H9 (cell line): ENCODE data around the gene SV2A. TPM values are rescaled to one million over a fixed set of nuclear protein-coding genes. Genes with fewer than 3 reads are reported as not detected.
A peak's percentile ranks its signal among the peaks of the same experiment; 100 is the strongest.

Experiments used
- DNase-seq: peaks from one replicate; pipeline ENCODE4 v3.0.0-alpha.2; 2017
- H2AFZ ChIP-seq: one replicate; pipeline ENCODE4 v1.6.1; 2013; ENCODE audit warnings: mild to moderate bottlenecking, low read length, control low read depth, moderate library complexity
- H2AK5ac ChIP-seq: 2 replicates; pipeline ENCODE4 v1.6.1; 2013; ENCODE audit warnings: low read length, control low read depth, mixed read lengths; ENCODE audit not compliant: insufficient read length
- H2BK120ac ChIP-seq: one replicate; pipeline ENCODE4 v1.6.1; 2013; ENCODE audit warnings: low read depth, mild to moderate bottlenecking, low read length, control low read depth, inconsistent platforms; ENCODE audit not compliant: poor library complexity, severe bottlenecking
- H2BK12ac ChIP-seq: 2 replicates; pipeline ENCODE4 v1.6.1; 2013; ENCODE audit warnings: low read length, control low read depth, mixed read lengths, low read depth; ENCODE audit not compliant: insufficient read length
- H2BK15ac ChIP-seq: 2 replicates; pipeline ENCODE4 v1.6.1; 2013; ENCODE audit warnings: low read depth, low read length, control low read depth
- H2BK20ac ChIP-seq: one replicate; pipeline ENCODE4 v1.6.1; 2013; ENCODE audit warnings: low read depth, mild to moderate bottlenecking, low read length, control low read depth, inconsistent platforms; ENCODE audit not compliant: poor library complexity, severe bottlenecking
- H2BK5ac ChIP-seq: 2 replicates; pipeline ENCODE4 v1.6.1; 2013; ENCODE audit warnings: low read length, control low read depth, mixed read lengths; ENCODE audit not compliant: insufficient read length
- H3K14ac ChIP-seq: 2 replicates; pipeline ENCODE4 v1.6.1; 2013; ENCODE audit warnings: low read length, control low read depth; ENCODE audit not compliant: insufficient read depth
- H3K18ac ChIP-seq: 2 replicates; pipeline ENCODE4 v1.6.1; 2013; ENCODE audit warnings: low read depth, mild to moderate bottlenecking, mixed read lengths, low read length, control low read depth; ENCODE audit not compliant: insufficient read length
- H3K23ac ChIP-seq: 2 replicates; pipeline ENCODE4 v1.6.1; 2013; ENCODE audit warnings: low read length, control low read depth, mixed read lengths, low read depth; ENCODE audit not compliant: insufficient read length
- H3K23me2 ChIP-seq: 2 replicates; pipeline ENCODE4 v1.6.1; 2013; ENCODE audit warnings: low read depth, mild to moderate bottlenecking, mixed read lengths, low read length, control low read depth; ENCODE audit not compliant: insufficient read length, poor library complexity, severe bottlenecking
- H3K27ac ChIP-seq: 2 replicates; pipeline ENCODE4 v1.5.1; 2013; ENCODE audit warnings: low read length, control low read depth, mixed read lengths, low read depth; ENCODE audit not compliant: insufficient read length
- H3K27me3 ChIP-seq: 2 replicates; pipeline ENCODE4 v1.6.1; 2013; ENCODE audit warnings: low read length, control low read depth, inconsistent platforms; ENCODE audit not compliant: insufficient read depth
- H3K4ac ChIP-seq: 2 replicates; pipeline ENCODE4 v1.6.1; 2013; ENCODE audit warnings: low read depth, mild to moderate bottlenecking, control low read depth, inconsistent platforms, low read length, moderate library complexity
- H3K4me1 ChIP-seq: 2 replicates; pipeline ENCODE4 v1.6.1; 2013; ENCODE audit warnings: low read length, control low read depth, inconsistent platforms; ENCODE audit not compliant: insufficient read depth
- H3K4me2 ChIP-seq: 2 replicates; pipeline ENCODE4 v1.6.1; 2013; ENCODE audit warnings: low read length, control low read depth, mixed read lengths; ENCODE audit not compliant: insufficient read length, insufficient read depth
- H3K56ac ChIP-seq: 2 replicates; pipeline ENCODE4 v1.6.1; 2013; ENCODE audit warnings: low read depth, mild to moderate bottlenecking, mixed read lengths, low read length, control low read depth; ENCODE audit not compliant: insufficient read length
- H3K79me1 ChIP-seq: 2 replicates; pipeline ENCODE4 v1.6.1; 2013; ENCODE audit warnings: low read depth, mild to moderate bottlenecking, moderate library complexity, low read length, control low read depth, inconsistent platforms; ENCODE audit not compliant: insufficient read depth, poor library complexity, severe bottlenecking
- H3K79me2 ChIP-seq: 2 replicates; pipeline ENCODE4 v1.6.1; 2013; ENCODE audit warnings: low read length, control low read depth, inconsistent platforms; ENCODE audit not compliant: insufficient read depth
- H3K9ac ChIP-seq: 2 replicates; pipeline ENCODE4 v1.6.1; 2013; ENCODE audit warnings: low read length, control low read depth, mixed read lengths; ENCODE audit not compliant: insufficient read length; ENCODE audit errors: extremely low read depth
- H3K9me3 ChIP-seq: one replicate; pipeline ENCODE4 v1.6.1; 2013; ENCODE audit warnings: low read depth, low read length, inconsistent platforms; ENCODE audit not compliant: control insufficient read depth
- H3T11ph ChIP-seq: one replicate; pipeline ENCODE4 v1.6.1; 2013; ENCODE audit warnings: mild to moderate bottlenecking, low read length, control low read depth, inconsistent platforms
- H4K20me1 ChIP-seq: one replicate; pipeline ENCODE4 v1.6.1; 2013; ENCODE audit not compliant: control insufficient read depth, insufficient read length, insufficient read depth
- H4K5ac ChIP-seq: 2 replicates; pipeline ENCODE4 v1.6.1; 2013; ENCODE audit warnings: low read depth, mild to moderate bottlenecking, mixed read lengths, low read length, control low read depth; ENCODE audit not compliant: insufficient read length
- H4K8ac ChIP-seq: replicated peaks from 2 replicates; pipeline ENCODE4 v1.6.1; 2013; ENCODE audit warnings: low read length, control low read depth, mixed read lengths, low read depth; ENCODE audit not compliant: insufficient read length
- H4K91ac ChIP-seq: 2 replicates; pipeline ENCODE4 v1.6.1; 2013; ENCODE audit warnings: low read depth, mild to moderate bottlenecking, moderate library complexity, mixed read lengths, low read length, control low read depth; ENCODE audit not compliant: insufficient read length
- H3K27ac Mint-ChIP-seq, 3 experiments: 2 replicates in 2 of 3; 3 replicates in 1 of 3; pipeline ENCODE4 v1.8.0; 2020 to 2021; ENCODE audit warnings: mixed read lengths in 3 of 3, mild to moderate bottlenecking in 1 of 3, moderate library complexity in 1 of 3
- H3K27me3 Mint-ChIP-seq: 2 replicates; pipeline ENCODE4 v1.8.0; 2021; ENCODE audit warnings: low read depth, mild to moderate bottlenecking, moderate library complexity, mixed read lengths
- H3K36me3 Mint-ChIP-seq, 3 experiments: 2 replicates in 2 of 3; 3 replicates in 1 of 3; pipeline ENCODE4 v1.8.0; 2020 to 2021; ENCODE audit warnings: low read depth in 3 of 3, mixed read lengths in 3 of 3; ENCODE audit not compliant: insufficient read depth in 1 of 3
- H3K4me1 Mint-ChIP-seq, 2 experiments: 2 replicates each; pipeline ENCODE4 v1.8.0; 2020; ENCODE audit warnings: mixed read lengths in 2 of 2
- H3K4me3 Mint-ChIP-seq, 2 experiments: 2 replicates in 1 of 2; 3 replicates in 1 of 2; pipeline ENCODE4 v1.8.0; 2020 to 2021; ENCODE audit warnings: mild to moderate bottlenecking in 2 of 2, mixed read lengths in 2 of 2, moderate library complexity in 1 of 2
- H3K9me3 Mint-ChIP-seq, 2 experiments: 2 replicates in 1 of 2; 3 replicates in 1 of 2; pipeline ENCODE4 v1.8.0; 2020; ENCODE audit warnings: mild to moderate bottlenecking in 2 of 2, mixed read lengths in 2 of 2, moderate library complexity in 1 of 2
- CTCF ChIP-seq: fragments of 200-600 bp; sonication (generic); conservative IDR thresholded peaks from 3 replicates; pipeline ENCODE4 v1.8.0; 2021; ENCODE audit warnings: antibody characterized with exemption, mild to moderate bottlenecking
- WGBS: extraction: QIAGEN DNeasy Blood & Tissue Kit; methylation state at CpG from one replicate; pipeline ENCODE4 v1.1.7; 2013; ENCODE audit warnings: missing lambda C conversion rate, low lambda C conversion rate, mixed read lengths; ENCODE audit not compliant: insufficient read length; ENCODE audit errors: extremely low coverage; 5-methylcytosine and 5-hydroxymethylcytosine counted together
- total RNA-seq: library from RNA; stranded (reverse); gene quantifications from 2 replicates; pipeline ENCODE4 v1.2.1, GENCODE V29; 2021

SV2A gene
- total RNA-seq, 1 experiment from 2014 or later, result 42.4 TPM

DNA sequence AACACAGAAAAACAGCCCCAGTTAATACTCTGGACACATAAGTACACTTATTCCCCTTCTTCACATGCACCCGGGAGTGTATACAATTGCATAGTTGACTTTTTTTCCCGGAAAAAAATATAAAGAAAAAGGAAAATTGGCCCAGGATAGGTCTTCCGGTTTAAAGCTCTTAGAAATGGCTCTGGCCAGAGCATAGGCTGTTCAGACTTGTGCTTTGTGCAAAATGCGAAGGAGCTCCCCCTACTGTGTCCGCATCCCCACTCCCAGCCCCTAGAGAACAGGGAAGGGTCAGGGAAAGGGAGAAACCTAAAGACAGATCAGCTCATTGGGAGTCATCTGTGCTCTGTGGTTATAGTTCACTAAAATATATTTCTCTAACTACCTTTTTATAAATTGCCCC, 24.6 kb upstream of the SV2A start:
- DNase-seq, result peak; percentile 67
- no peak overlapping the region for H3K9ac ChIP-seq
- H3K36me3 Mint-ChIP-seq, result peaks cover 14 to 28% (median 25%) of the 10 kb centered on the region in 3 experiments; a peak in 6 of 7 replicates
- no peaks in the 10 kb centered on the region for H3K27me3 Mint-ChIP-seq
- no peak overlapping the region for H4K5ac ChIP-seq
- no peaks in the 10 kb centered on the region for H3K27me3 ChIP-seq
- peaks cover 5% of the 10 kb centered on the region for H3K23me2 ChIP-seq
- H2BK120ac ChIP-seq, result no peak overlapping the region
- H2BK20ac ChIP-seq, result no peak overlapping the region
- H2BK5ac ChIP-seq, result no peak overlapping the region
- no peak overlapping the region for H2AFZ ChIP-seq
- H3T11ph ChIP-seq, result no peak overlapping the region
- no peak overlapping the region for H2AK5ac ChIP-seq
- no peak overlapping the region for H3K18ac ChIP-seq
- no peak overlapping the region for H4K8ac ChIP-seq
- H3K9me3 Mint-ChIP-seq, result no peaks in the 10 kb centered on the region
- H4K20me1 ChIP-seq, result no peaks in the 10 kb centered on the region
- H3K14ac ChIP-seq, result no peak overlapping the region
- H3K27ac ChIP-seq, result no peak overlapping the region
- peaks cover 33 to 43% of the 10 kb centered on the region in 2 experiments for H3K4me1 Mint-ChIP-seq
- H3K79me2 ChIP-seq, result no peaks in the 10 kb centered on the region
- no peaks in the 10 kb centered on the region for H3K9me3 ChIP-seq
- no peak overlapping the region; a peak in 1 of 7 replicates for H3K27ac Mint-ChIP-seq
- H3K56ac ChIP-seq, result no peak overlapping the region
- no peak overlapping the region for H2BK12ac ChIP-seq
- TF ChIP-seq CTCF, result peak; percentile 56
- no peaks in the 10 kb centered on the region for H3K79me1 ChIP-seq
- peaks cover 18% of the 10 kb centered on the region; the same call in 1 of the 2 replicates for H3K4me1 ChIP-seq
- no peak overlapping the region for H3K4me2 ChIP-seq
- H3K4ac ChIP-seq, result no peak overlapping the region
- H2BK15ac ChIP-seq, result no peak overlapping the region
- no CpG with 5 or more reads among the region's 5 CpGs for WGBS
- H3K4me3 Mint-ChIP-seq, result no peak overlapping the region; a peak in 1 of 5 replicates
- no peak overlapping the region for H3K23ac ChIP-seq
- H4K91ac ChIP-seq, result no peak overlapping the region
